Fibroblast of lung (primary cell): ENCODE measurements around the gene CCN5.

Experiments used
- CTCF ChIP-seq, 2 donors: IDR thresholded peaks in 1 of 2; conservative IDR thresholded peaks in 1 of 2; 1 replicate in 1 of 2; 2 replicates in 1 of 2; pipeline ENCODE4 v1.5.1; 2011 to 2012; ENCODE audit warnings: low read length in 2 of 2, control low read depth in 1 of 2, inconsistent platforms in 1 of 2, low read depth in 1 of 2, mild to moderate bottlenecking in 1 of 2
- EZH2 ChIP-seq: IDR thresholded peaks from 2 replicates; pipeline ENCODE4 v1.5.1; 2012; ENCODE audit warnings: low read length, control low read depth, mild to moderate bottlenecking; ENCODE audit errors: missing control alignments

GRCh38 chr20:44776980-44777379, 61.8 kb downstream of the CCN5 start:
- no peak for TF ChIP-seq CTCF (conservative IDR thresholded peaks at IDR 0.05 in 1 of 2, IDR thresholded peaks at IDR 0.05 in 1 of 2; ENCODE audit: low read depth in 1 of 2, low read length in 2 of 2)
- TF ChIP-seq EZH2: no peak
